ENCODE data around the gene GLTP.

Gene GLTP

DNA sequence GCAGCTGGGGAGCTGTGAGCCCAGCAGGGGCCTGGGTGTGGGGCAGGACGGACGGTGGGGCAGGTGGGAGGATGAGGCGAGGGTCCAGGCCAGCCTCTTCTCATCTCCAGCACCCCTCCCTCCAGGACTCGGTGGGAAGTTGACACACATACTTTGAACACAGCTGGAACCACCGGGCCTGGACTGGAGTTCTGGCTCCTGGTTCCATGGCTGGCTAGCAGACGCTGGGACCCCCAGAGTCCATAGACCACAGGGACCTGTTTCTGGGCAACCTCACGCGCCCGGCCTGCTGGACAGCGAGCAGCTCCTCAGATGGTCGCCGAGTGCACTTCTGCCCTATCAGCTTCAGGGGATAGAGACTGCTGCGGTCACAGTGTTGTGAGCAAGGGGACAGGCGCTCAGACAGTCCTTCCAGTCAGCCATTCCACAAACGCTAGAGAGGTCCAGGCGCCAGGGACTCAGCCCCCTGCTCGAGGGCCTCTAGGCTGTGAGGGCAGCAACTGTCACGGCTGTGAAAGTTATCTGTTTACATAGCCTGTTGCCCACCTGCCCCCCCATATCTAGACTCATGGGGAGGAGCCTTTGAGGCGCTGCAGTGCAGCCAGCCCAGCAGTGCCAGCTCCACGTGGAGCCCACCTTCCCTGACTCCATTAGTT, 45.0 kb upstream of the GLTP start:
- H2AFZ ChIP-seq (ENCODE audit: low read depth, low read length, severe bottlenecking) = no peak overlapping the region
- no peaks in the 10 kb centered on the region for H3K27me3 ChIP-seq (ENCODE audit: low read length)
- no peaks in the 10 kb centered on the region for H3K9me2 ChIP-seq (replicated peaks; ENCODE audit: insufficient read depth, low read length)
- H4K20me1 ChIP-seq (ENCODE audit: low read depth, low read length) = no peaks in the 10 kb centered on the region
- no peak overlapping the region for H3K27ac ChIP-seq (ENCODE audit: low read depth, low read length)
- H3K9ac ChIP-seq (ENCODE audit: low read length) = no peak overlapping the region
- no peaks in the 10 kb centered on the region for H3F3A ChIP-seq (ENCODE audit: insufficient read depth)
- no peaks in the 10 kb centered on the region for H3K9me3 ChIP-seq (ENCODE audit: insufficient read depth, low read length)
- H3K79me2 ChIP-seq (ENCODE audit: insufficient read depth, low read length) = no peaks in the 10 kb centered on the region
- H3K4me3 ChIP-seq (ENCODE audit: insufficient read depth, low read length, poor library complexity, severe bottlenecking) = no peak overlapping the region
- no peak for TF ChIP-seq EZH2phosphoT487 (conservative IDR thresholded peaks at IDR 0.05; ENCODE audit: low read length)
- TF ChIP-seq, protein P1, sequence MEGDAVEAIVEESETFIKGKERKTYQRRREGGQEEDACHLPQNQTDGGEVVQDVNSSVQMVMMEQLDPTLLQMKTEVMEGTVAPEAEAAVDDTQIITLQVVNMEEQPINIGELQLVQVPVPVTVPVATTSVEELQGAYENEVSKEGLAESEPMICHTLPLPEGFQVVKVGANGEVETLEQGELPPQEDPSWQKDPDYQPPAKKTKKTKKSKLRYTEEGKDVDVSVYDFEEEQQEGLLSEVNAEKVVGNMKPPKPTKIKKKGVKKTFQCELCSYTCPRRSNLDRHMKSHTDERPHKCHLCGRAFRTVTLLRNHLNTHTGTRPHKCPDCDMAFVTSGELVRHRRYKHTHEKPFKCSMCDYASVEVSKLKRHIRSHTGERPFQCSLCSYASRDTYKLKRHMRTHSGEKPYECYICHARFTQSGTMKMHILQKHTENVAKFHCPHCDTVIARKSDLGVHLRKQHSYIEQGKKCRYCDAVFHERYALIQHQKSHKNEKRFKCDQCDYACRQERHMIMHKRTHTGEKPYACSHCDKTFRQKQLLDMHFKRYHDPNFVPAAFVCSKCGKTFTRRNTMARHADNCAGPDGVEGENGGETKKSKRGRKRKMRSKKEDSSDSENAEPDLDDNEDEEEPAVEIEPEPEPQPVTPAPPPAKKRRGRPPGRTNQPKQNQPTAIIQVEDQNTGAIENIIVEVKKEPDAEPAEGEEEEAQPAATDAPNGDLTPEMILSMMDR (IDR thresholded peaks at IDR 0.05; ENCODE audit: insufficient read depth, low read length, poor library complexity, severe bottlenecking) = no peak
- no peak overlapping the region for H3K4me2 ChIP-seq (ENCODE audit: low read depth, low read length, poor library complexity, severe bottlenecking)
- no peaks in the 10 kb centered on the region for H3K36me3 ChIP-seq (ENCODE audit: low read length)

DNA sequence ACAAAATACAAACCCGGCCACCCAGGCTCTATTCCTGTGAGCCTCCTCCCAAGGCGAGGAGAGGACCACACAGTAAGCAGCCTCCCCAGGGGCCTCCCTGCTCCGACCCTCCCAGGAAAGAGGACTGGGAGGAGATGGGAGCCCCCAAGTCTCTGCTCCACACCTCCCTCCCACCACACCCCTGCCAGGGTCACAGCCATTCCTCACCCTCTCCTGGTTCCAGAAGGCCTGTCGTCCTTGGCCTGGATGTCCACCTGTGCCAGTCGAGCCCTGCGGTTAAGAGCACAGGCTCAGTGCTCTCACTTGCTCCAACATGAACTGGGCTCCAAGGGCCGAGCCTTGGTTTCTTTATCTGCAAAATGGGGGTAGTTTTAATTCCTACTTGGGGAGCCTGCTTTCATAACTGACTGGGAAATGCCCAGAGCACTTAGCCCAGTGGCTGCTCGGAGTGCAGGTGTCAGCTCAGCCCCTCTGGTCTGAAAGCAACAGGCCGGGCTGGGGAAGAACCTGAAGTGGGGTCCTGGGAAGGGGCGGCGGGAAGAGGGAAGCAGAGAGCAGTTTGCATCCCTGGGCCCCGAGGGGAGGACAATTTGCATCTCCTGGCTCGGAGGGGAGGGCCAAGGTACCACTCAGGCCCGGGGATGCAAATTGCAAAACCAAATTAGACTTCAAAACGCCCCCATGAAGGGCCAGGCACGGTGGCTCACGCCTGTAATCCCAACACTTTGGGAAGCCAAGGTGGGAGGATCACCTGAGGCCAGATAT, 43.3 kb upstream of the GLTP start:
- Histone ChIP-seq H3K9me2 (replicated peaks; ENCODE audit: insufficient read depth, low read length) (no peaks in the 10 kb centered on the region), H2AFZ (ENCODE audit: low read depth, low read length, severe bottlenecking) (no peak overlapping the region), H3K4me3 (ENCODE audit: insufficient read depth, low read length, poor library complexity, severe bottlenecking) (no peak overlapping the region), H3F3A (ENCODE audit: insufficient read depth) (no peaks in the 10 kb centered on the region), H3K27ac (ENCODE audit: low read depth, low read length) (no peak overlapping the region), H3K4me2 (ENCODE audit: low read depth, low read length, poor library complexity, severe bottlenecking) (no peak overlapping the region), H3K9me3 (ENCODE audit: insufficient read depth, low read length) (no peaks in the 10 kb centered on the region), H3K79me2 (ENCODE audit: insufficient read depth, low read length) (no peaks in the 10 kb centered on the region), H4K20me1 (ENCODE audit: low read depth, low read length) (no peaks in the 10 kb centered on the region), H3K9ac (ENCODE audit: low read length) (no peak overlapping the region), H3K36me3 (ENCODE audit: low read length) (no peaks in the 10 kb centered on the region), H3K27me3 (ENCODE audit: low read length) (no peaks in the 10 kb centered on the region)
- TF ChIP-seq, protein P1 (IDR thresholded peaks at IDR 0.05; ENCODE audit: insufficient read depth, low read length, poor library complexity, severe bottlenecking) = no peak
- TF ChIP-seq EZH2phosphoT487 (conservative IDR thresholded peaks at IDR 0.05; ENCODE audit: low read length) = no peak

DNA sequence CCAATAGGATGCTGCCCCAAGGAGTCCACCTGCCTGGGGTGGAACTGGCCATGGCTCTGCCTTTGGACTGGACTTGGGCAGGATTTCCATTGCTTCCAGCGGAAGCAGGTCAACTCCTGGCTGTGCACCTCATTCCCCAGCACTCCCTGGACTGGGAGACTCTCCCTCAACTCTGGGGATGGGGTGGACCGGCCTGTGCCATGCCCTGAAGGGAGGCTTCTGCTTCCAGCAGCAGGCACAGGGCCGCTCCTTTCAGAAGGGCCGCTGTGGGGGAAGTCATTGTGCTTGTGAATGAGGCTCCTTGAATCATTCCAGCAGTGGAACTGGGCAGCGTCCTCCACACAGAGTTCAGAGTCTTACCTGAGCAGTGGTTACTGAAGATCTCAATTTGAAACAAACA, 42.7 kb upstream of the GLTP start:
- Histone ChIP-seq H3K9me2 (replicated peaks; ENCODE audit: insufficient read depth, low read length) (no peaks in the 10 kb centered on the region), H3K27me3 (ENCODE audit: low read length) (no peaks in the 10 kb centered on the region), H4K20me1 (ENCODE audit: low read depth, low read length) (no peaks in the 10 kb centered on the region), H2AFZ (ENCODE audit: low read depth, low read length, severe bottlenecking) (no peak overlapping the region), H3K9ac (ENCODE audit: low read length) (no peak overlapping the region), H3K27ac (ENCODE audit: low read depth, low read length) (no peak overlapping the region), H3K36me3 (ENCODE audit: low read length) (no peaks in the 10 kb centered on the region), H3K4me3 (ENCODE audit: insufficient read depth, low read length, poor library complexity, severe bottlenecking) (no peak overlapping the region), H3K79me2 (ENCODE audit: insufficient read depth, low read length) (no peaks in the 10 kb centered on the region), H3K4me2 (ENCODE audit: low read depth, low read length, poor library complexity, severe bottlenecking) (no peak overlapping the region), H3K9me3 (ENCODE audit: insufficient read depth, low read length) (no peaks in the 10 kb centered on the region), H3F3A (ENCODE audit: insufficient read depth) (no peaks in the 10 kb centered on the region)
- TF ChIP-seq, protein P1 (IDR thresholded peaks at IDR 0.05; ENCODE audit: insufficient read depth, low read length, poor library complexity, severe bottlenecking) = no peak
- TF ChIP-seq EZH2phosphoT487 (conservative IDR thresholded peaks at IDR 0.05; ENCODE audit: low read length) = no peak
